Endothelial cell (in vitro differentiated cells): Measurements from ENCODE around the gene ADAD1. TPM values are rescaled to one million over a fixed set of nuclear protein-coding genes. Genes with fewer than 3 reads are reported as not detected.
A peak's percentile ranks its signal among the peaks of the same experiment; 100 is the strongest.

Source experiments
- DNase-seq: peaks from one replicate; pipeline ENCODE4 v3.0.0; 2021; ENCODE audit warnings: low spot score
- H3K27ac Mint-ChIP-seq: one replicate; pipeline ENCODE4 v1.8.0; 2021; ENCODE audit warnings: mixed read lengths, inconsistent platforms; ENCODE audit not compliant: unreplicated experiment
- H3K27me3 Mint-ChIP-seq: one replicate; pipeline ENCODE4 v1.8.0; 2021; ENCODE audit warnings: mild to moderate bottlenecking, moderate library complexity, mixed read lengths, inconsistent platforms; ENCODE audit not compliant: unreplicated experiment
- H3K36me3 Mint-ChIP-seq: one replicate; pipeline ENCODE4 v1.8.0; 2021; ENCODE audit warnings: mild to moderate bottlenecking, low read depth, mixed read lengths, inconsistent platforms; ENCODE audit not compliant: unreplicated experiment
- H3K4me1 Mint-ChIP-seq: one replicate; pipeline ENCODE4 v1.8.0; 2021; ENCODE audit warnings: mild to moderate bottlenecking, mixed read lengths, inconsistent platforms; ENCODE audit not compliant: unreplicated experiment
- H3K4me3 Mint-ChIP-seq: one replicate; pipeline ENCODE4 v1.8.0; 2021; ENCODE audit warnings: mild to moderate bottlenecking, mixed read lengths, inconsistent platforms; ENCODE audit not compliant: unreplicated experiment
- H3K9me3 Mint-ChIP-seq: one replicate; pipeline ENCODE4 v1.8.0; 2021; ENCODE audit warnings: mixed read lengths, inconsistent platforms; ENCODE audit not compliant: unreplicated experiment
- CTCF ChIP-seq: fragments of 200-600 bp; sonication (generic); IDR thresholded peaks from one replicate; pipeline ENCODE4 v1.5.0; 2021; ENCODE audit warnings: antibody characterized with exemption; ENCODE audit not compliant: unreplicated experiment
- total RNA-seq: library from RNA; stranded (reverse); fragmentation: NEBNext Ultra II Directional; extraction: Animal tissue kit (Norgen Biotek cat#: 25700); gene quantifications from one replicate; pipeline ENCODE4 v1.2.1, GENCODE V29; 2021; ENCODE audit not compliant: unreplicated experiment

Gene ADAD1
- total RNA-seq, 1 donor from 2014 or later: not detected

- Mint-ChIP-seq H3K4me1 (no peaks in the 10 kb centered on the region), H3K4me3 (no peak overlapping the region), H3K9me3 (no peaks in the 10 kb centered on the region), H3K27ac (no peak overlapping the region), H3K36me3 (no peaks in the 10 kb centered on the region), H3K27me3 (no peaks in the 10 kb centered on the region)
- no peak for TF ChIP-seq CTCF
- DNase-seq: peak; percentile 14
Measured at GRCh38 chr4:122450847-122451246, 72.0 kb downstream of the ADAD1 start.

- Mint-ChIP-seq H3K4me1 (peaks cover 8% of the 10 kb centered on the region), H3K27me3 (no peaks in the 10 kb centered on the region), H3K4me3 (no peak overlapping the region), H3K9me3 (no peaks in the 10 kb centered on the region), H3K36me3 (no peaks in the 10 kb centered on the region), H3K27ac (no peak overlapping the region)
- DNase-seq: no peak
- no peak for TF ChIP-seq CTCF
Measured at GRCh38 chr4:122453384-122453995, 74.7 kb downstream of the ADAD1 start.

GRCh38 chr4:122456231-122457116, 77.7 kb downstream of the ADAD1 start, which contains the start of gene IL2:
TSS of gene IL2 (minus strand) at chr4:122456725. CDS start at chr4:122456440, 285 bp downstream.
- H3K9me3 Mint-ChIP-seq: no peaks in the 10 kb centered on the region
- H3K27me3 Mint-ChIP-seq: no peaks in the 10 kb centered on the region
- no peaks in the 10 kb centered on the region for H3K36me3 Mint-ChIP-seq
- no peak within 1 kb of the TSS for H3K4me3 Mint-ChIP-seq
- peaks cover 8% of the 10 kb centered on the region for H3K4me1 Mint-ChIP-seq
- TF ChIP-seq CTCF: no peak
- DNase-seq: no peak
- H3K27ac Mint-ChIP-seq: no peak within 1 kb of the TSS

- no peaks in the 10 kb centered on the region for H3K36me3 Mint-ChIP-seq
- no peaks in the 10 kb centered on the region for H3K9me3 Mint-ChIP-seq
- peaks cover 8% of the 10 kb centered on the region for H3K4me1 Mint-ChIP-seq
- H3K27me3 Mint-ChIP-seq: no peaks in the 10 kb centered on the region
- no peak overlapping the region for H3K4me3 Mint-ChIP-seq
- DNase-seq: no peak
- H3K27ac Mint-ChIP-seq: no peak overlapping the region
- no peak for TF ChIP-seq CTCF
Measured at GRCh38 chr4:122458625-122459024, 79.8 kb downstream of the ADAD1 start.

- Mint-ChIP-seq H3K4me3 (no peak overlapping the region), H3K27ac (no peak overlapping the region), H3K36me3 (no peaks in the 10 kb centered on the region), H3K27me3 (no peaks in the 10 kb centered on the region), H3K9me3 (no peaks in the 10 kb centered on the region), H3K4me1 (no peaks in the 10 kb centered on the region)
- TF ChIP-seq CTCF: no peak
- no peak for DNase-seq
Measured at GRCh38 chr4:122469457-122469856, 90.6 kb downstream of the ADAD1 start.
